IPS DF 6.9 (cell line): Measurements from ENCODE around the gene CEBPA.

Experiments
- DNase-seq: peaks from one replicate; pipeline ENCODE4 v3.0.0-alpha.2; 2013; ENCODE audit warnings: low read depth, low spot score
- H3K27ac ChIP-seq: one replicate; pipeline ENCODE4 v1.5.1; 2013; ENCODE audit warnings: low read length, control low read depth
- H3K27me3 ChIP-seq: 2 replicates; pipeline ENCODE4 v1.6.1; 2013; ENCODE audit warnings: mild to moderate bottlenecking, low read length; ENCODE audit not compliant: control insufficient read depth, insufficient read depth
- H3K36me3 ChIP-seq: 2 replicates; pipeline ENCODE4 v1.6.1; 2013; ENCODE audit warnings: low read length; ENCODE audit not compliant: control insufficient read depth, insufficient read depth
- H3K4me1 ChIP-seq: 2 replicates; pipeline ENCODE4 v1.6.1; 2013; ENCODE audit warnings: low read length; ENCODE audit not compliant: control insufficient read depth, insufficient read depth
- H3K4me3 ChIP-seq: 2 replicates; pipeline ENCODE4 v1.5.1; 2013; ENCODE audit warnings: mild to moderate bottlenecking, low read length
- H3K9me3 ChIP-seq: 2 replicates; pipeline ENCODE4 v1.6.1; 2013; ENCODE audit warnings: low read length, inconsistent platforms; ENCODE audit not compliant: control insufficient read depth, insufficient read depth
- WGBS: extraction: QIAGEN DNeasy Blood & Tissue Kit; methylation state at CpG from one replicate; pipeline ENCODE4 v1.1.7; 2013; ENCODE audit warnings: mixed read lengths, missing lambda C conversion rate; ENCODE audit not compliant: insufficient read length, insufficient coverage; 5-methylcytosine and 5-hydroxymethylcytosine counted together

Gene CEBPA

GRCh38 chr19:33302175-33302973, at the start of gene CEBPA:
Gene CEBPA (minus strand): TSS chr19:33302534. CDS start chr19:33302414, 120 bp downstream.
- Histone ChIP-seq H3K9me3 (no peaks in the 10 kb centered on the region), H3K4me1 (peaks cover 4% of the 10 kb centered on the region), H3K36me3 (no peaks in the 10 kb centered on the region; the same call in 1 of the 2 replicates), H3K27ac (no peak within 1 kb of the TSS), H3K27me3 (peaks cover 23% of the 10 kb centered on the region), H3K4me3 (peak within 1 kb of the TSS; percentile 59)
- WGBS: no CpG with 5 or more reads among the region's 111 CpGs
- peak; percentile 58 for DNase-seq

- Histone ChIP-seq H3K27me3 (no peaks in the 10 kb centered on the region), H3K36me3 (no peaks in the 10 kb centered on the region), H3K9me3 (no peaks in the 10 kb centered on the region), H3K27ac (no peak overlapping the region), H3K4me3 (no peak overlapping the region), H3K4me1 (no peaks in the 10 kb centered on the region)
- WGBS: no CpG with 5 or more reads among the region's 12 CpGs
- no peak for DNase-seq
These were observed 48.4 kb upstream of the CEBPA start for GRCh38 chr19:33350538-33351309.

GRCh38 chr19:33349319-33350289, 47.3 kb upstream of the CEBPA start:
- Histone ChIP-seq H3K9me3 (no peaks in the 10 kb centered on the region), H3K27ac (no peak overlapping the region), H3K4me1 (no peaks in the 10 kb centered on the region), H3K27me3 (no peaks in the 10 kb centered on the region), H3K36me3 (no peaks in the 10 kb centered on the region), H3K4me3 (no peak overlapping the region)
- DNase-seq: no peak
- WGBS: no CpG with 5 or more reads among the region's 12 CpGs

GRCh38 chr19:33348301-33349010, 46.1 kb upstream of the CEBPA start:
- WGBS: no CpG with 5 or more reads among the region's 12 CpGs
- H3K9me3 ChIP-seq: no peaks in the 10 kb centered on the region
- H3K36me3 ChIP-seq: no peaks in the 10 kb centered on the region
- DNase-seq: no peak
- no peak overlapping the region for H3K4me3 ChIP-seq
- H3K4me1 ChIP-seq: no peaks in the 10 kb centered on the region; the same call in 1 of the 2 replicates
- H3K27ac ChIP-seq: no peak overlapping the region
- H3K27me3 ChIP-seq: no peaks in the 10 kb centered on the region

- no peak overlapping the region for H3K4me3 ChIP-seq
- no peaks in the 10 kb centered on the region for H3K36me3 ChIP-seq
- DNase-seq: no peak
- H3K27ac ChIP-seq: no peak overlapping the region
- H3K9me3 ChIP-seq: no peaks in the 10 kb centered on the region
- WGBS: no CpG with 5 or more reads among the region's 10 CpGs
- H3K4me1 ChIP-seq: no peaks in the 10 kb centered on the region; the same call in 1 of the 2 replicates
- H3K27me3 ChIP-seq: no peaks in the 10 kb centered on the region
These were observed 45.0 kb upstream of the CEBPA start for GRCh38 chr19:33347300-33347699.

GRCh38 chr19:33346665-33347064, 44.3 kb upstream of the CEBPA start:
- Histone ChIP-seq H3K4me1 (no peaks in the 10 kb centered on the region; the same call in 1 of the 2 replicates), H3K9me3 (no peaks in the 10 kb centered on the region), H3K36me3 (no peaks in the 10 kb centered on the region), H3K27ac (no peak overlapping the region), H3K27me3 (no peaks in the 10 kb centered on the region), H3K4me3 (no peak overlapping the region)
- no peak for DNase-seq

- Histone ChIP-seq H3K4me1 (no peaks in the 10 kb centered on the region; the same call in 1 of the 2 replicates), H3K4me3 (no peak overlapping the region), H3K9me3 (no peaks in the 10 kb centered on the region), H3K27ac (no peak overlapping the region), H3K27me3 (no peaks in the 10 kb centered on the region), H3K36me3 (no peaks in the 10 kb centered on the region)
- 100% methylated on average over 2 of the region's 6 CpGs for WGBS
- no peak for DNase-seq
These were observed 42.8 kb upstream of the CEBPA start for GRCh38 chr19:33345163-33345562.

GRCh38 chr19:33344573-33344925, 42.2 kb upstream of the CEBPA start:
- Histone ChIP-seq H3K27me3 (no peaks in the 10 kb centered on the region), H3K4me3 (no peak overlapping the region), H3K9me3 (no peaks in the 10 kb centered on the region), H3K36me3 (no peaks in the 10 kb centered on the region), H3K27ac (no peak overlapping the region), H3K4me1 (no peaks in the 10 kb centered on the region; the same call in 1 of the 2 replicates)
- DNase-seq: no peak
- WGBS: no CpG with 5 or more reads among the region's 4 CpGs

DNA sequence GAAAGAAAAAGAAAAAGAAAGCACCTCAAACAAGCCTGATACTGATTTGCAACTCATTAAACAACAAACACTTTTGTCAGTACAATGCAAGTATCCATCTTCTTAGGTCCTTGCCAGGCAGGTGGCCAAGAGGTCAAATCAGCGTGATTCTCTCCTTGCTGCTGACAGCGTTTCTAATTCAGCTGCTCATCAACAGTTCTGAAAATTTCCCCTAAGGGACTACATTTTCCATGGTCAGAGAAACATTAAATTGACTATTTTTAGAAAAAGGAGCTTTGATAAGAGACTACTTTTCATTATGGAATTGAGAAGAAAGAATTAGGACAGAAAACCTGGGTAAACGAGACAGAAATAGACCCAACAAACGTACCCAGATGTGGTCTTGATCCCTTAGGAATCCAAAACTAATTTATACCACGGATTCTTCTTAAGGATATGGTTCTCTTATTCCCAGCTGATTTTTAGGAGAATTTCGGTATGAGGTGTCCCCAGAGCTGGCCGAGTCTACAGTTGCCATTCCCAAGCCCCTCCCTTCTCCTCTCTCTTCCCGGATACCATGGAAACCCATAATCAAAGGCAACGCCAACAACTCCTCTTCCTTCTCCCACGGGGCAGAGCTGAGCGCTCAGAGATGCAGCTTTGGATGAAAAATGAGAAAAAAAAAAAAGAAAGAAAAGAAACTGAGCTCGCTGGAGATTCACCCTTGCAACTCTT, 41.7 kb upstream of the CEBPA start:
- H3K27ac ChIP-seq: no peak overlapping the region
- DNase-seq: no peak

More for the DNA sequence above, 41.7 kb upstream of the CEBPA start:
- no peaks in the 10 kb centered on the region for H3K9me3 ChIP-seq
- no peaks in the 10 kb centered on the region for H3K27me3 ChIP-seq
- WGBS: no CpG with 5 or more reads among the region's 12 CpGs
- H3K4me3 ChIP-seq: no peak overlapping the region
- H3K36me3 ChIP-seq: no peaks in the 10 kb centered on the region
- no peaks in the 10 kb centered on the region; the same call in 1 of the 2 replicates for H3K4me1 ChIP-seq
